Measurements from ENCODE around the gene B4GALT4.
A peak's percentile ranks its signal among the peaks of the same experiment; 100 is the strongest.

Gene B4GALT4

GRCh38 chr3:119236756-119237155 is 3.9 kb downstream of the B4GALT4 start:
- no peak for DNase-seq

GRCh38 chr3:119235151-119235550 is 5.5 kb downstream of the B4GALT4 start:
- peak; percentile 27 for DNase-seq

- no peak for DNase-seq
Observed at GRCh38 chr3:119234610-119235009, 6.1 kb downstream of the B4GALT4 start.

GRCh38 chr3:119230745-119231144 is 9.9 kb downstream of the B4GALT4 start:
- DNase-seq = no peak

- no peak for DNase-seq
Observed at GRCh38 chr3:119230071-119230470, 10.6 kb downstream of the B4GALT4 start.

- no peak for DNase-seq
Observed at GRCh38 chr3:119229190-119229589, 11.5 kb downstream of the B4GALT4 start.

- no peak for DNase-seq
Observed at GRCh38 chr3:119228373-119229145, 12.1 kb downstream of the B4GALT4 start.

- no peak for DNase-seq
Observed at GRCh38 chr3:119227070-119227850, 13.4 kb downstream of the B4GALT4 start.

- DNase-seq = no peak
Observed at GRCh38 chr3:119225121-119225520, 15.6 kb downstream of the B4GALT4 start.

GRCh38 chr3:119223511-119223910 is 17.2 kb downstream of the B4GALT4 start:
- DNase-seq = no peak

- no peak for DNase-seq
Observed at GRCh38 chr3:119222391-119222790, 18.3 kb downstream of the B4GALT4 start.

- DNase-seq = no peak
Observed at GRCh38 chr3:119221779-119222320, 18.8 kb downstream of the B4GALT4 start.

- no peak for DNase-seq
Observed at GRCh38 chr3:119220970-119221667, 19.6 kb downstream of the B4GALT4 start.

GRCh38 chr3:119220198-119220597 is 20.5 kb downstream of the B4GALT4 start:
- DNase-seq = no peak

- no peak for DNase-seq
Observed at GRCh38 chr3:119219069-119219468, 21.6 kb downstream of the B4GALT4 start.

- DNase-seq = no peak
Observed at GRCh38 chr3:119211803-119212202, 28.9 kb downstream of the B4GALT4 start.

- DNase-seq = peak; percentile 78
Observed at GRCh38 chr3:119211193-119211592, 29.5 kb downstream of the B4GALT4 start.

- no peak for DNase-seq
Observed at GRCh38 chr3:119207512-119207875, 33.2 kb downstream of the B4GALT4 start.

- DNase-seq = no peak
Observed at GRCh38 chr3:119206611-119207511, 33.8 kb downstream of the B4GALT4 start.

GRCh38 chr3:119205685-119206084 is 35.0 kb downstream of the B4GALT4 start:
- DNase-seq = no peak

- DNase-seq = no peak
Observed at GRCh38 chr3:119205209-119205608, 35.5 kb downstream of the B4GALT4 start.

GRCh38 chr3:119195911-119196310 is 44.8 kb downstream of the B4GALT4 start:
- peak; percentile 81 for DNase-seq

Data from kidney glomerular epithelial cell (primary cell).